H1 (cell line): ENCODE measurements around the gene UPF2. TPM values are rescaled to one million over a fixed set of nuclear protein-coding genes. Genes with fewer than 3 reads are reported as not detected.

Source experiments
- KDM5A ChIP-seq: fragments of 200-600 bp; IDR thresholded peaks from 2 replicates; pipeline ENCODE4 v1.7.1; 2012; ENCODE audit warnings: mild to moderate bottlenecking, low read length, inconsistent platforms, mixed read lengths
- polyA plus RNA-seq, 7 experiments: library from polyadenylated mRNA; depleted of rRNA in 3 of 7; stranded (reverse) in 5 of 7; unstranded in 2 of 7; fragments of >200 nt in 5 of 7; fragments of 200-250 nt in 2 of 7; gene quantifications; 1 replicate in 5 of 7; 2 replicates in 1 of 7; 4 replicates in 1 of 7; pipeline versions ENCODE4 v1.2.1 to v1.2.3, GENCODE V29; 2011 to 2013; ENCODE audit warnings: missing spikeins in 2 of 7, mixed read lengths in 2 of 7
- total RNA-seq: library from RNA; stranded (reverse); fragmentation: NEBNext Ultra II Directional; extraction: Animal tissue kit (Norgen Biotek cat#: 25700); gene quantifications from 2 replicates; pipeline ENCODE4 v1.2.1, GENCODE V29; 2021

Gene UPF2
- total and polyA plus RNA-seq, 2 of the 8 experiments (the other 6 are each of a cell fraction or from before 2014, with no cell fraction given): 6.2 to 32.8 TPM

DNA sequence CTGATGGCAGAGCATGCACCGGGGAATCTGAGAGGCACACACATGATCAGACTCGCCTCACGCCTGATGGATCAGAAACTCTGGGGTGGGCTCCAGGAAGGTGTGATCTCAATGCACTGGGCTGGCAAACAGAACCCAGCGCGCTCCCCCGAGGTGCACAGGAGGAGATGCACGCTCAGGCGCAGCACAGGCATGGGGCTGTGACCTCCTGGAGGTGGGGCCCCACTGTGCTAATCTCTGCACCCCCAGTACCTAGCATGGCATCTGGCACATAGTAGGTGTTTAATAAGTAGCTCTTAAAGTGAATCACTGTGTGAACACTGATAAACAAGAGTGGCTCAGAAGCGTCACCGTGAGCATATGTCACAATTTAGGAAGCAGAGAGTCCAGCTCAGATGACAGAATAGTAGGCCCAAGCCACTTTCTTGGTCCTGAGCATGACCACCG is 161.6 kb downstream of the UPF2 start (continued):
- TF ChIP-seq KDM5A: no peak
- TF ChIP-seq, all 59 proteins: peak for 0
